HL-60 (cell line): ENCODE results near the gene VPS37D.

Experiments
- CTCF ChIP-seq: IDR thresholded peaks from one replicate; pipeline ENCODE4 v1.5.1; 2011; ENCODE audit warnings: low read length, control low read depth, inconsistent platforms; ENCODE audit not compliant: insufficient read depth
- GABPA ChIP-seq: IDR thresholded peaks from 2 replicates; pipeline ENCODE4 v1.6.1; 2012; ENCODE audit warnings: low read depth
- POLR2AphosphoS5 ChIP-seq: IDR thresholded peaks from 2 replicates; pipeline ENCODE4 v1.6.1; 2012; ENCODE audit warnings: low read depth
- REST ChIP-seq: IDR thresholded peaks from 2 replicates; pipeline ENCODE4 v1.6.1; 2012; ENCODE audit warnings: low read depth; ENCODE audit not compliant: insufficient replicate concordance

- TF ChIP-seq CTCF (no peak), POLR2AphosphoS5 (no peak), GABPA (no peak), REST (no peak)
These were observed 33.0 kb downstream of the VPS37D start for GRCh38 chr7:73700581-73701134.
